BLaER1 treated with 17β-estradiol and CSF1 and Interleukin-3, amounts not matched to agents 10 nM and 100 nM (cell line): ENCODE data around the gene RNASEH1.

Experiments used
- H3K27ac ChIP-seq, 11 experiments: shearing (Covaris generic); formaldehyde crosslinking; 2 replicates each; pipeline ENCODE4 v1.8.1; 2022
- H3K27me3 ChIP-seq, 11 experiments: shearing (Covaris generic); formaldehyde crosslinking; 2 replicates each; pipeline ENCODE4 v1.8.1; 2022
- H3K36me3 ChIP-seq, 11 experiments: shearing (Covaris generic); formaldehyde crosslinking; 2 replicates each; pipeline ENCODE4 v1.8.1; 2022
- H3K4me1 ChIP-seq, 10 experiments: shearing (Covaris generic); formaldehyde crosslinking; 2 replicates each; pipeline ENCODE4 v1.8.1; 2022
- H3K4me2 ChIP-seq, 11 experiments: shearing (Covaris generic); formaldehyde crosslinking; 2 replicates each; pipeline ENCODE4 v1.8.1; 2022
- H3K4me3 ChIP-seq, 10 experiments: shearing (Covaris generic); formaldehyde crosslinking; 2 replicates each; pipeline ENCODE4 v1.8.1; 2022
- H3K9ac ChIP-seq, 11 experiments: shearing (Covaris generic); formaldehyde crosslinking; 2 replicates each; pipeline ENCODE4 v1.8.1; 2022
- H3K9me3 ChIP-seq, 11 experiments: shearing (Covaris generic); formaldehyde crosslinking; replicated peaks in 1 of 11; 2 replicates each; pipeline ENCODE4 v1.8.1; 2022
- H4K20me1 ChIP-seq, 11 experiments: shearing (Covaris generic); formaldehyde crosslinking; 2 replicates each; pipeline ENCODE4 v1.8.1; 2022
- Cebpa-rat ChIP-seq, 11 experiments: shearing (Covaris generic); IDR thresholded peaks; 2 replicates each; pipeline ENCODE4 v1.8.1; 2022

RNASEH1 gene

DNA sequence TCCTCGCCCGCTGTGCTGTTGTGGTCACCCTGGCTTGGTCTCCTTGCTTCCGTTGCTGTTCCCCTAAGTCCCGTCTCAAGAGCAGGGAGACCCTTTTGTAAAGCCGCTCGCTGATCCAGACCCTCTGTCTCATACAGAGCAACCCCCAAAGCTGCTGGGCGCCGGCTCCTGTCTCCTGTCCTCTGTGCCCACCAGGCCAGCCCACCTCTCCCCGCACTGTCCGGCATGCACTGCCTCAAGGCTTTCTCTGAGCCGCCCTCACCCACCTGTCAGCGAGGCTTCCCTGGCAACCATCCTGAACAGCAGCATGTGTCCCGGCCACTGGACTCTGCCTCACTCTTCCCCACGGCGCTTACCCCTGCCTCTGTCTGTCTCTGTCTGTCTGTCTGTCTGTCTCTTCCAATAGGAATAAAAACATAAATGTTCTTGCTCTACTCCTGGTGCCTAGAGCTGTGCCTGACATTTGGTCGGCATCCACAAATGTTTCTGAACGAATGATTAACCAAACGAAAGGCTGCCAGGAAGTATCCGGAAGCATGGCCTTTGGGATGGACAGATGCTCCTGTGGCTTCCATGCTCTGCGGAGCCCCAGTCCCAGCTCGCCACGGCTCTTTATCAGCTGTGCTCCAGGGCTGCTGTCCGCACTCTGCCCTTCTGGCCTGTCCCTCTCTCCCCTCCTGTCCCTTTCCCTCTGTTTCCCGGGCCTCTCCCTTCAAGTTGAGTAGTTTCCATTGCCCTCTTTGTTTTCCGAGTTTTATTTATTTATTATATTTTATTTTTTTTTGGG lies 44.6 kb upstream of the RNASEH1 start:
- Histone ChIP-seq H3K27ac (no peak overlapping the region), H3K9me3 (0 out of 22 replicates have a peak, but pooled peaks cover 0 to 7% (median 0%) of the 10 kb centered on the region in 11 experiments), H3K4me3 (no peak overlapping the region), H3K9ac (no peak overlapping the region), H3K4me2 (no peak overlapping the region), H4K20me1 (no peaks in the 10 kb centered on the region; a peak in 1 of 22 replicates), H3K27me3 (no peaks in the 10 kb centered on the region), H3K4me1 (peaks cover 8 to 27% (median 21%) of the 10 kb centered on the region in 10 experiments; a peak in 18 of 20 replicates), H3K36me3 (no peaks in the 10 kb centered on the region)
- no peak for TF ChIP-seq Cebpa-rat (IDR thresholded peaks at IDR 0.05)

- Histone ChIP-seq H3K9me3 (0 out of 22 replicates have a peak, but pooled peaks cover 0 to 7% (median 0%) of the 10 kb centered on the region in 11 experiments), H3K27ac (no peak overlapping the region)
Measured at GRCh38 chr2:3601561-3602271, 43.6 kb upstream of the RNASEH1 start.

GRCh38 chr2:3600256-3600855 lies 42.2 kb upstream of the RNASEH1 start:
- no peaks in the 10 kb centered on the region for H3K27me3 ChIP-seq
- H3K36me3 ChIP-seq, result 0 out of 22 replicates have a peak, but pooled peaks cover 0 to 1% (median 0%) of the 10 kb centered on the region in 11 experiments
- H3K27ac ChIP-seq, result no peak overlapping the region
- H3K4me2 ChIP-seq, result peak overlapping the region in 3 of 11 experiments; percentile 22 to 75 (median 62); a peak in 2 of 22 replicates
- H3K9ac ChIP-seq, result no peak overlapping the region
- peaks cover 8 to 42% (median 22%) of the 10 kb centered on the region in 10 experiments; a peak in 18 of 20 replicates for H3K4me1 ChIP-seq
- no peak overlapping the region for H3K4me3 ChIP-seq
- H3K9me3 ChIP-seq, result 0 out of 22 replicates have a peak, but pooled peaks cover 0 to 7% (median 0%) of the 10 kb centered on the region in 11 experiments
- no peak for TF ChIP-seq Cebpa-rat (IDR thresholded peaks at IDR 0.05)
- H4K20me1 ChIP-seq, result no peaks in the 10 kb centered on the region; a peak in 1 of 22 replicates

More at GRCh38 chr2:3601561-3602271, 43.6 kb upstream of the RNASEH1 start:
- Histone ChIP-seq H3K4me3 (no peak overlapping the region), H3K27me3 (no peaks in the 10 kb centered on the region), H3K4me2 (no peak overlapping the region), H3K36me3 (no peaks in the 10 kb centered on the region), H4K20me1 (no peaks in the 10 kb centered on the region; a peak in 1 of 22 replicates), H3K9ac (no peak overlapping the region), H3K4me1 (peaks cover 8 to 33% (median 22%) of the 10 kb centered on the region in 10 experiments; a peak in 18 of 20 replicates)
- TF ChIP-seq Cebpa-rat (IDR thresholded peaks at IDR 0.05), result no peak

DNA sequence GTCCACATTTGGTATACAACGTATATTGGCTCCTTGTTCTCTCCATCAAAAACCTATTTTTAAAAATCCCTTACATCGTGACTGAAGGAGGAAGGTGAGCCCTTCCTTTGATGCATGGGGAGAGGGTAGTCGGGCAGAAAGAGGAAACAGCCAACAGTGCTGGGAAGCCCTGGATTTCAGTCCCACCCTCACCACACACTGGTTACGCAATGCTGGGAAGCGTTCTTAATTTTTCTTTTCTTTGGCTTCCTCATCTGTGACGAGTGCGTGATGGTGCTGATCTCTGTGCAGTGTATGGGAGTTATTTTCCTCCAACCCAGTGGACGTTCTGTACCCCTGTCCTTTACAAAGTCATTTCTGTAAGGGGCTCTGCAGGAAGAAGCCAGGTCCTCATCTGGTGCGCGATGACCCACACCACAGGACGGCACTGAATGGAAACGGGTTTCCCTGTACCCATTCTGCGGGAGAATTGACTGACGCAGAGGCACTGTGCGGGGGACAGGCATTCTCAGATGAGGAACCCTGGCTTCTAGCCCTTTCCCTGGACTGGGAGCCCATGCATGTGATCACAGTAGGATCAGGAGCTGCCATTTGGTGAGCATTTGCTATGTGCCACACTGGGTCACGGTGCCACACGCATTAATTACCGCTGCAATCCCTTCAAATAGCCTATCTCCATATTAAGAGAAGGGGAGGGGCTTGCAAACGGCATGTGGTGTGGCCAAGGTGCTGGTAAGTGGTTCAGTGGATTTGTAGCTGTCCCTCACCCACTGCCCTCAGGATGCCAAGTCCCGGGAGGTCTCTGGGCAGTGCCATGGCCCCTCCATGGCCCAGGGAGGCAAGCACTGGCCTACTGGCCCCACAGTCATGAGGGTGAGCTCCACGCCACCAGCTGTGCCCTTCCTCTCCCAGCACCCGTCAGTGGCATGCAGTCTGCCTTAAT lies 41.0 kb upstream of the RNASEH1 start:
- H3K4me1 ChIP-seq, result peaks cover 8 to 42% (median 22%) of the 10 kb centered on the region in 10 experiments; a peak in 18 of 20 replicates
- H3K36me3 ChIP-seq, result peaks cover 0 to 12% (median 0%) of the 10 kb centered on the region in 11 experiments; a peak in 4 of 22 replicates
- H3K4me2 ChIP-seq, result peak overlapping the region in 9 of 11 experiments; percentile 22 to 75 (median 64); a peak in 15 of 22 replicates
- TF ChIP-seq Cebpa-rat (IDR thresholded peaks at IDR 0.05), result peak in 10 of 11 experiments; percentile 36 to 75 (median 68); a peak in 16 of 22 replicates
- H3K9me3 ChIP-seq, result 0 out of 22 replicates have a peak, but pooled peaks cover 0 to 7% (median 0%) of the 10 kb centered on the region in 11 experiments
- no peak overlapping the region; a peak in 1 of 20 replicates for H3K4me3 ChIP-seq
- H3K9ac ChIP-seq, result no peak overlapping the region
- H4K20me1 ChIP-seq, result peaks cover 0 to 3% (median 0%) of the 10 kb centered on the region in 11 experiments; a peak in 2 of 22 replicates
- H3K27ac ChIP-seq, result 0 out of 22 replicates have a peak overlapping the region, but pooled peaks of 1 of the 11 experiments have one; percentile 12
- H3K27me3 ChIP-seq, result no peaks in the 10 kb centered on the region

DNA sequence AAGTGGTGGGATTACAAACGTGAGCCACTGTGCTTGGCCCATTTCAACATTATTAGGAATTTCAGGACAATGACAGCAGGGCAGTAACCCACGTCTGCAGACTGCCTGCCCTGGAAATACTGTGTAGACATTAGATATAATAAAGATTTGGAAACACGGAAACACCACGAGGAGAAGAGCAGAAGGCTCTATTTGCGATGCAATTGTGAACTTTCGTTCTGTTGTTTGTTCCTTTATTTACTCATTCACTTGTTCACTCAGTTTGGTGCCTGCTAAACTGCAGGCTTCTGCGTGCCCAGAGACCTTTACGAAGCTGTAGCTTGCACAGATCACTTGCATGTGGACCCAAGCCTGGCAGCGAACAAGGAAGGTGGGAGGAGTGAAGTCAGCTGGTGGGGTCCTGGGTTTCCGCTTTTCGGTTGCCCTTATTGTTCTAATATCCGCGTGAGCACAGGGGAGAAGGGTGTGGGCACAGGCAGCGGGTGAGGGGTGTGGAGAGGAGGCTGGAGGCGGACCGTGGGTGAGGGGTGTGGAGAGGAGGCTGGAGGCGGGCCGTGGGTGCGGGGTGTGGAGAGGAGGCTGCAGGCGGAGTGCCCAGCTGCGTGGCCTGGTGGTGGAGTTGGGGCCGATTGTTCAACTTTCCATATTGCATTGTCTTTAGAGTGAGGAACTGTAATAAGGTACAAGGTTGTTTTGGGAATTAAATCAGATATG lies 40.2 kb upstream of the RNASEH1 start:
- Histone ChIP-seq H3K27me3 (no peaks in the 10 kb centered on the region), H3K9me3 (0 out of 22 replicates have a peak, but pooled peaks cover 0 to 7% (median 0%) of the 10 kb centered on the region in 11 experiments), H3K4me3 (no peak overlapping the region), H3K27ac (no peak overlapping the region), H4K20me1 (peaks cover 0 to 3% (median 0%) of the 10 kb centered on the region in 11 experiments; a peak in 1 of 22 replicates), H3K9ac (no peak overlapping the region), H3K4me2 (peak overlapping the region in 7 of 11 experiments; percentile 26 to 75 (median 69); a peak in 13 of 22 replicates), H3K4me1 (peaks cover 8 to 42% (median 22%) of the 10 kb centered on the region in 10 experiments; a peak in 18 of 20 replicates), H3K36me3 (peaks cover 0 to 15% (median 3%) of the 10 kb centered on the region in 11 experiments; a peak in 9 of 22 replicates)
- no peak for TF ChIP-seq Cebpa-rat (IDR thresholded peaks at IDR 0.05)

- Histone ChIP-seq H3K4me1 (peaks cover 8 to 42% (median 22%) of the 10 kb centered on the region in 10 experiments; a peak in 18 of 20 replicates), H3K36me3 (peaks cover 0 to 21% (median 10%) of the 10 kb centered on the region in 11 experiments; a peak in 11 of 22 replicates), H3K9ac (no peak overlapping the region), H3K27me3 (no peaks in the 10 kb centered on the region), H3K27ac (no peak overlapping the region), H3K9me3 (peaks cover 0 to 11% (median 0%) of the 10 kb centered on the region in 11 experiments; a peak in 1 of 22 replicates), H4K20me1 (peaks cover 0 to 3% (median 0%) of the 10 kb centered on the region in 11 experiments; a peak in 1 of 22 replicates), H3K4me3 (no peak overlapping the region), H3K4me2 (no peak overlapping the region)
- TF ChIP-seq Cebpa-rat (IDR thresholded peaks at IDR 0.05), result no peak
Measured at GRCh38 chr2:3597567-3597966, 39.4 kb upstream of the RNASEH1 start.

GRCh38 chr2:3596901-3597417 lies 38.8 kb upstream of the RNASEH1 start:
- Histone ChIP-seq H3K4me1 (peaks cover 8 to 42% (median 22%) of the 10 kb centered on the region in 10 experiments; a peak in 18 of 20 replicates), H3K36me3 (peaks cover 0 to 24% (median 13%) of the 10 kb centered on the region in 11 experiments; a peak in 11 of 22 replicates), H4K20me1 (peaks cover 0 to 3% (median 0%) of the 10 kb centered on the region in 11 experiments; a peak in 1 of 22 replicates), H3K4me2 (no peak overlapping the region), H3K4me3 (no peak overlapping the region), H3K27me3 (no peaks in the 10 kb centered on the region), H3K9ac (no peak overlapping the region), H3K9me3 (peaks cover 0 to 13% (median 0%) of the 10 kb centered on the region in 11 experiments; a peak in 1 of 22 replicates), H3K27ac (no peak overlapping the region)
- TF ChIP-seq Cebpa-rat (IDR thresholded peaks at IDR 0.05), result no peak
